Mesodermal cell (in vitro differentiated cells): Measurements from ENCODE around the gene ANO2.

Experiments used
- H3K27ac ChIP-seq: 2 replicates; pipeline ENCODE4 v1.7.0; 2013; ENCODE audit warnings: mild to moderate bottlenecking, low read depth, low read length, moderate library complexity; ENCODE audit not compliant: severe bottlenecking
- H3K36me3 ChIP-seq: 2 replicates; pipeline ENCODE4 v1.7.1; 2013; ENCODE audit warnings: mild to moderate bottlenecking, low read length, moderate library complexity; ENCODE audit not compliant: control insufficient read depth, insufficient read depth
- H3K4me1 ChIP-seq: one replicate; pipeline ENCODE4 v1.7.1; 2013; ENCODE audit warnings: mild to moderate bottlenecking, low read length; ENCODE audit not compliant: insufficient read depth, control insufficient read depth, poor library complexity, severe bottlenecking
- H3K4me3 ChIP-seq: 2 replicates; pipeline ENCODE4 v1.7.0; 2013; ENCODE audit warnings: low read length, control low read depth, mild to moderate bottlenecking; ENCODE audit not compliant: insufficient read depth, poor library complexity, severe bottlenecking; ENCODE audit errors: extremely low read depth
- H3K9me3 ChIP-seq: 2 replicates; pipeline ENCODE4 v1.7.1; 2013; ENCODE audit warnings: mild to moderate bottlenecking, low read length, moderate library complexity; ENCODE audit not compliant: control insufficient read depth
- WGBS, 2 experiments: methylation state at CpG; one replicate each; pipeline ENCODE4 v1.1.5; 2013; ENCODE audit warnings: missing lambda C conversion rate in 2 of 2; ENCODE audit not compliant: insufficient coverage in 2 of 2; 5-methylcytosine and 5-hydroxymethylcytosine counted together

ANO2 gene

DNA sequence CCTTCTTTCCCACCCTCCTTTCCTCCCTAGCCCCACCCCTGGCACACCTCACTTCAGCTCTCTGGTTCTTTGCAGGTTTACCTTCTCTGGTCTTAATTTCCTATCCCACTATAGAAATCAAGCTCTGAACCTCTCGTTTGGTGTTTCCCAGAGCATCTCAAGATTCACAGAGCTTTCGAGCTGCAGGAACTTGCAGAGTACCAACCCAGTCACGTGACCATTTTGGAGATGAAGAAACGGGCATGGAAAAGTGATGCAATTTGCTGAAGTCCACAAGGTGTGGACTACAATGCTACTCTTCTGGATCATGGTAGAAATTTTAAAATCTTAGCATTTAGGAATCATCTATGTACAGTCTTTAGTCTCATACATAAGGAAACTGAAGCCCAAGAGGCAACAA, 307.4 kb downstream of the ANO2 start:
- Histone ChIP-seq H3K4me1 (no peaks in the 10 kb centered on the region), H3K9me3 (no peaks in the 10 kb centered on the region), H3K27ac (no peak overlapping the region), H3K36me3 (no peaks in the 10 kb centered on the region), H3K4me3 (no peak overlapping the region)
- WGBS, 2 experiments, result 89% methylated on average over 4 of the region's 4 CpGs

DNA sequence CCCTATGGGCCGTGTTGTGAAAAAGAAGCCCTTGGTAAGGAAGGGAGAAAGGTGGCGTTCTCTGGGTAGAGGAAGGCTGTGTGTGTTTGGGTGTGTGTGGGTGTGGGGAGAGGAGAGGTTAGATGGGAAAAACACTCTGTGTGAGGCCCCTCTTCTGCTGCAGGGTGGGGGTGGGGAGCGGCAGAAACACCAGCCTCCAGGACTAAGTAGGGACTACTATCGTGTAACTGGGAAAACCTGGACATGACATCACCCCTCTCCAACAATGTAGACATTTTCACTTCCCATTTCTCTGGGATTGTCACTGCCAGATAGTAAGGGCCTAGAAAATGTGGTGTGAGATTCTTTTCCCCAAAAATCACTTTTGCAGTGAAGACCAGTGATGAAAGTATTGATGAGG, 308.2 kb downstream of the ANO2 start:
- 90 to 92% methylated on average over 2 of the region's 4 CpGs for WGBS, 2 experiments
- Histone ChIP-seq H3K9me3 (no peaks in the 10 kb centered on the region), H3K4me3 (no peak overlapping the region), H3K4me1 (no peaks in the 10 kb centered on the region), H3K36me3 (no peaks in the 10 kb centered on the region), H3K27ac (no peak overlapping the region)

GRCh38 chr12:5633106-5633505, 312.0 kb downstream of the ANO2 start:
- H3K4me1 ChIP-seq, result no peaks in the 10 kb centered on the region
- WGBS, 2 experiments, result 79 to 82% methylated on average over 2 of the region's 3 CpGs
- no peaks in the 10 kb centered on the region for H3K36me3 ChIP-seq
- no peak overlapping the region for H3K4me3 ChIP-seq
- no peak overlapping the region for H3K27ac ChIP-seq
- no peaks in the 10 kb centered on the region for H3K9me3 ChIP-seq

DNA sequence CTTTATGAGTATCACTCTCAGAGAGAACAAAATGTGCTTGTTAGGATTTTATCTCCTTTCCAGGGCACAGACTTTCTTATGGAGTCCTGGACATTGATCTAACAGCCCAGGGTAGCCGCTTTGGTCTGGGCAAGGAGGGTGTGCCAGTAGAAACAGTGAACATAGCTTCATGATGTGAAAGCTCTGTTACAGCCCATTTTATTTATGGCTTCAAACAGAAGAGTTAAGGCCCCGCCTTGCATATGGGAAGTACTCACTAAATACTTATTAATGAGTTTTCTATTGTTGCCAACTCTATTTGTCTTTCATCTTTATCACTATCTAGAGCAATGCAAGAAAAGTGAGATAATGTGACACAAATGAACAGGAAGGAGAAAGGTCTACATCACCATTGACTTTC, 312.6 kb downstream of the ANO2 start:
- WGBS, 2 experiments, result 88 to 100% methylated on average over 1 of the region's 2 CpGs
- H3K4me1 ChIP-seq, result no peaks in the 10 kb centered on the region

GRCh38 chr12:5631497-5631896, 313.6 kb downstream of the ANO2 start:
- H3K27ac ChIP-seq, result no peak overlapping the region
- H3K4me3 ChIP-seq, result no peak overlapping the region
- WGBS, 2 experiments, result 83 to 89% methylated on average over 5 of the region's 5 CpGs
- H3K9me3 ChIP-seq, result no peaks in the 10 kb centered on the region
- H3K36me3 ChIP-seq, result no peaks in the 10 kb centered on the region
- H3K4me1 ChIP-seq, result no peaks in the 10 kb centered on the region

More for the DNA sequence above, 312.6 kb downstream of the ANO2 start:
- Histone ChIP-seq H3K36me3 (no peaks in the 10 kb centered on the region), H3K27ac (no peak overlapping the region), H3K4me3 (no peak overlapping the region), H3K9me3 (no peaks in the 10 kb centered on the region)

GRCh38 chr12:5630726-5631125, 314.3 kb downstream of the ANO2 start:
- H3K4me3 ChIP-seq, result no peak overlapping the region
- H3K4me1 ChIP-seq, result no peaks in the 10 kb centered on the region
- H3K36me3 ChIP-seq, result no peaks in the 10 kb centered on the region
- WGBS, 2 experiments, result 91 to 96% methylated on average over 3 of the region's 4 CpGs
- H3K9me3 ChIP-seq, result no peaks in the 10 kb centered on the region
- H3K27ac ChIP-seq, result no peak overlapping the region

GRCh38 chr12:5628501-5628900, 316.6 kb downstream of the ANO2 start:
- H3K4me1 ChIP-seq, result peaks cover 2% of the 10 kb centered on the region
- H3K4me3 ChIP-seq, result no peak overlapping the region
- no peaks in the 10 kb centered on the region for H3K9me3 ChIP-seq
- 100% methylated on average over 1 of the region's 8 CpGs; no CpG with 5 or more reads in 1 of the 2 experiments for WGBS, 2 experiments
- no peak overlapping the region for H3K27ac ChIP-seq
- no peaks in the 10 kb centered on the region for H3K36me3 ChIP-seq

GRCh38 chr12:5627053-5627630, 317.9 kb downstream of the ANO2 start:
- Histone ChIP-seq H3K27ac (no peak overlapping the region), H3K9me3 (no peaks in the 10 kb centered on the region), H3K4me3 (no peak overlapping the region), H3K36me3 (no peaks in the 10 kb centered on the region), H3K4me1 (peaks cover 2% of the 10 kb centered on the region)
- 79 to 84% methylated on average over 7 to 8 of the region's 8 CpGs for WGBS, 2 experiments

- no peak overlapping the region for H3K4me3 ChIP-seq
- H3K4me1 ChIP-seq, result peaks cover 2% of the 10 kb centered on the region
- no peaks in the 10 kb centered on the region for H3K36me3 ChIP-seq
- no peak overlapping the region for H3K27ac ChIP-seq
- 87 to 96% methylated on average over 4 to 5 of the region's 7 CpGs for WGBS, 2 experiments
- H3K9me3 ChIP-seq, result no peaks in the 10 kb centered on the region
Measured at GRCh38 chr12:5626151-5626550, 318.9 kb downstream of the ANO2 start.

- Histone ChIP-seq H3K4me3 (no peak overlapping the region), H3K9me3 (no peaks in the 10 kb centered on the region), H3K36me3 (no peaks in the 10 kb centered on the region), H3K4me1 (peaks cover 2% of the 10 kb centered on the region), H3K27ac (no peak overlapping the region)
- 92 to 96% methylated on average over 12 to 13 of the region's 13 CpGs for WGBS, 2 experiments
Measured at GRCh38 chr12:5624486-5625272, 320.4 kb downstream of the ANO2 start.

GRCh38 chr12:5623411-5623810, 321.6 kb downstream of the ANO2 start:
- no peaks in the 10 kb centered on the region for H3K36me3 ChIP-seq
- WGBS, 2 experiments, result 73 to 83% methylated on average over 5 to 7 of the region's 7 CpGs
- H3K4me3 ChIP-seq, result no peak overlapping the region
- H3K4me1 ChIP-seq, result peaks cover 2% of the 10 kb centered on the region
- H3K9me3 ChIP-seq, result no peaks in the 10 kb centered on the region
- no peak overlapping the region for H3K27ac ChIP-seq
